Spinal cord (tissue), 10 donors: ENCODE results near the gene ZNF79. TPM values are rescaled to one million over a fixed set of nuclear protein-coding genes. Genes with fewer than 3 reads are reported as not detected.

Experiments used
- DNase-seq, 6 donors: peaks; one replicate each; pipeline versions ENCODE4 v3.0.0 to v3.0.0-alpha.2; 2013 to 2015; ENCODE audit warnings: low spot score in 6 of 6, low read depth in 4 of 6
- H3K27ac ChIP-seq: one replicate; pipeline ENCODE4 v1.5.1; 2013; ENCODE audit warnings: low read depth, low read length, control low read depth
- H3K27me3 ChIP-seq: one replicate; pipeline ENCODE4 v1.6.1; 2013; ENCODE audit warnings: low read length; ENCODE audit not compliant: control insufficient read depth, insufficient read depth
- H3K36me3 ChIP-seq: one replicate; pipeline ENCODE4 v1.6.1; 2013; ENCODE audit warnings: low read length; ENCODE audit not compliant: control insufficient read depth, insufficient read depth
- H3K4me1 ChIP-seq: one replicate; pipeline ENCODE4 v1.6.1; 2013; ENCODE audit warnings: low read length; ENCODE audit not compliant: control insufficient read depth, insufficient read depth
- H3K4me3 ChIP-seq: one replicate; pipeline ENCODE4 v1.5.1; 2013; ENCODE audit warnings: low read depth, low read length, control low read depth
- H3K9me3 ChIP-seq: one replicate; pipeline ENCODE4 v1.6.1; 2013; ENCODE audit warnings: low read length; ENCODE audit not compliant: control insufficient read depth, insufficient read depth
- WGBS: methylation state at CpG from one replicate; pipeline ENCODE4 v1.1.5; 2013; ENCODE audit warnings: missing lambda C conversion rate; ENCODE audit not compliant: insufficient coverage; 5-methylcytosine and 5-hydroxymethylcytosine counted together
- long read RNA-seq, 4 donors: transcript quantifications; one replicate each; lab custom pipeline, GENCODE V29; 2026
- polyA plus RNA-seq, 2 donors: library from polyadenylated mRNA; unstranded; fragments of 120-200 nt; gene quantifications; one replicate each; pipeline ENCODE4 v1.2.1, GENCODE V29; 2013; ENCODE audit not compliant: insufficient read length in 2 of 2
- total RNA-seq, 2 donors: library from RNA; depleted of rRNA in 1 of 2; stranded (reverse); fragments of 120-200 nt in 1 of 2; fragments of >200 nt in 1 of 2; gene quantifications; one replicate each; pipeline versions ENCODE4 v1.2.3 to v1.2.4, GENCODE V29; 2013 to 2014
- donor health status: healthy.

The ZNF79 gene
- total RNA-seq, result 10 to 100 TPM in 1 of 2 donors, 1 to 10 TPM in 1; 8.8 to 12.2 TPM
- 1 to 10 TPM; 5.3 to 6.1 TPM for polyA plus RNA-seq
- long read RNA-seq, donor 1, partial matches to known transcripts, result 4,300 of 4,400 reads
- long read RNA-seq, donor 1, other reads (novel, unspliced or antisense), result 100 of 4,400 reads
- long read RNA-seq, donor 2, partial matches to known transcripts, result 668 of 1,749 reads
- long read RNA-seq, donor 2, other reads (novel, unspliced or antisense), result 1,080 of 1,749 reads
- long read RNA-seq, donor 3, partial matches to known transcripts, result 2,163 of 2,239 reads
- long read RNA-seq, donor 3, other reads (novel, unspliced or antisense), result 74 of 2,239 reads
- long read RNA-seq, donor 4, partial matches to known transcripts, result 19,025 of 19,626 reads
- long read RNA-seq, donor 4, other reads (novel, unspliced or antisense), result 600 of 19,626 reads

DNA sequence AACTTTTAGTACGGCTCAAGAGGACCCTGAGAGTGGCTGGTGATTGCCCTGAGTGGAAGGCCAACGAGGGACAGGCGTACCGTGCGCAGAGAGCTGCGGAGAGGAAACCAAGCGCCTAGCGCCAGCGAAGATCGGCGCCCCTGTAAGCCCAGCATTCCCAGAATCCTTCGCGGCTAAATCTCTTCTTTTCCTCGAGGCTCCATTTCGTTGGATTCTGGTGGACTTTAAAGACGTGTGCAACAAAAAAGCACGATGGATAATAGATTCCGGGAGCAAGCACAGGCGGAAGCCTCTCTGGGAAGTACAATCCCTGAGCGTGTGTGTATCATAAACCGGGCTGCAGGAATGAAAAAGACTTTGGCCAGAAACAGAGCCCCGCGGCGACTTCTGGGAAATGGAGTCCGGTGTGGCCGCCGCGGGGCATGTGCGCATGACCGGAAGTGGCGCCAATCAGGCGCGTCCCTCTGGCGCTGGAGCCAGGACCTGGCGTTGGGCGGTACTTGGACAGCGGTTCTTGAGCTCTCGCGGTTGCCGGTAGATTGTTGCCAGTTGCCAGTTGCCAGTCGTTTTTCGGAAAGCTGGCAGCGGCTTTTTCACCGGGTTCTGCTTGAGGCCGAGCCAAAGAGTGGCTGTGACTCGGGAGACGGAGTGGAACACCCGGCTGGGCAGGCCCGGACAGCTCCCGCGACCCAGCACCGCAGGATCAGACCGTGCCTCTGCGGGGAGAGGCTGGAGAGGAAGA is at the start of gene ZNF79:
Gene ZNF79, plus strand, starts transcription at position 449 of the 742 bp plus-strand sequence. CDS start 406 bp downstream, outside the sequence.
- peak; percentile 84 to 98 (median 92) for DNase-seq
- Histone ChIP-seq H3K4me3 (peak within 1 kb of the TSS; percentile 98), H3K27me3 (no peaks in the 10 kb centered on the region), H3K27ac (peak within 1 kb of the TSS; percentile 98), H3K36me3 (peaks cover 8% of the 10 kb centered on the region), H3K9me3 (no peaks in the 10 kb centered on the region), H3K4me1 (peaks cover 29% of the 10 kb centered on the region)
- under 1% methylated on average over 54 of the region's 54 CpGs for WGBS

- Histone ChIP-seq H3K27me3 (no peaks in the 10 kb centered on the region), H3K4me3 (no peak overlapping the region), H3K36me3 (peaks cover 8% of the 10 kb centered on the region), H3K27ac (no peak overlapping the region), H3K9me3 (no peaks in the 10 kb centered on the region), H3K4me1 (peaks cover 12% of the 10 kb centered on the region)
- no CpG with 5 or more reads among the region's 3 CpGs for WGBS
- no peak for DNase-seq
Observed at GRCh38 chr9:127380479-127380878, 43.7 kb upstream of the ZNF79 start.

GRCh38 chr9:127382541-127382940 is 41.6 kb upstream of the ZNF79 start:
- 92% methylated on average over 2 of the region's 2 CpGs for WGBS

DNA sequence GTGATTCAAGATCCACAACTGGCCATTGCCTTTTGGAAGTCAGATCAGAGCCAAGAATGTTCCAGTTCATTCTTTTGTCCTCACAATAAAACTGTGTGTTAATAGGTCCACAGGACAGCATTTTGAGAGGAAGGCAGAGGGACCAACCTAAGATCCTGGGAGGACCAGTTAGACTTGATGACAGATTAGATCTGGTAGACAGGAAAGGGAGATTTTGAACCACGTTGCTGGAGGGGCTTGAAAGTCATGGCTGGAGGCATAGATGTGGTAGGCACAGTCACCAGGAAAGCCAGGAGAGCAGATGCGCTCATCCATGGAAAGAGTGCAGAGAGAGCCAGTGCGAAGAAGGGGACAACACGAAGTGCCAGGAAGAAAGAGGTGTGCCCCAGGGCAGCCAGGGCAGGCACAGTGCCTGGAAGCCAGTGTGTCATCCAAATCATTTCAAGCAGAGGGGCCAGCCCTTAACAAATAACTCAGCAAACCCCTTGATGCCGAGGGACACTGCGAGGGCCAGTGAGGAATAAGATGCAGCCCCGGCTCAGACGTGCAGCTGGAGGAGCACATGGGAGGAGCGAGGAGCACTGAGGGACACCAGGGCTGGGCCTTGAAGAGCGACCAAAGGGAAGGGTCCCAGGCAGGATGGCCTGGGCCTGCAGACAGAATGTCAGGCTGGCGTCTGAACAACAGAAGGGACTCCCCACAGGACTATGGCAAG is 40.0 kb upstream of the ZNF79 start:
- DNase-seq, result no peak
- Histone ChIP-seq H3K4me1 (peaks cover 23% of the 10 kb centered on the region), H3K9me3 (no peaks in the 10 kb centered on the region), H3K27ac (no peak overlapping the region), H3K4me3 (no peak overlapping the region), H3K36me3 (peaks cover 12% of the 10 kb centered on the region), H3K27me3 (no peaks in the 10 kb centered on the region)
- 87% methylated on average over 11 of the region's 11 CpGs for whole genome bisulfite sequencing

More at GRCh38 chr9:127382541-127382940, 41.6 kb upstream of the ZNF79 start:
- H3K9me3 ChIP-seq, result no peaks in the 10 kb centered on the region
- H3K4me3 ChIP-seq, result no peak overlapping the region
- no peaks in the 10 kb centered on the region for H3K27me3 ChIP-seq
- peaks cover 12% of the 10 kb centered on the region for H3K36me3 ChIP-seq
- DNase-seq, result no peak
- peaks cover 16% of the 10 kb centered on the region for H3K4me1 ChIP-seq
- no peak overlapping the region for H3K27ac ChIP-seq

DNA sequence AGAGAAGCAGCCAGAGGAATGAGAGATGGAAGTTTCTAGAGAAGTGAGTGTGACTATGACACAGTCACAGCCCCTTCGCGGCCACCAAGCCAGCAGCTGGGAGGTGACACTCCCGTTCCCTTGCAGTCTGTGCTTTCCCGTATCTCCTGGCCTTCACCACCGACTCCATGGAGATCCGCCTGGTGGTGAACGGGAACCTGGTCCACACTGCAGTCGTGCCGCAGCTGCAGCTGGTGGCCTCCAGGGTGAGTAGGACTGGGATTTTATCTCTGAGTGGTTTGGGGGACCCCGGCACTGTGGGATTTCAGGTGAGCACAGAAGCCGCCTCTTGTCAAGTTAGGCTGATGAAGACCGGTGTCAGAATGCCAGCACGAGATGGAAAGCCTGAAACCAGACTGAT is 39.3 kb upstream of the ZNF79 start:
- DNase-seq, result no peak
- Histone ChIP-seq H3K9me3 (no peaks in the 10 kb centered on the region), H3K4me1 (peaks cover 23% of the 10 kb centered on the region), H3K27ac (no peak overlapping the region), H3K27me3 (no peaks in the 10 kb centered on the region), H3K4me3 (no peak overlapping the region), H3K36me3 (peaks cover 16% of the 10 kb centered on the region)
- 76% methylated on average over 13 of the region's 13 CpGs for WGBS

DNA sequence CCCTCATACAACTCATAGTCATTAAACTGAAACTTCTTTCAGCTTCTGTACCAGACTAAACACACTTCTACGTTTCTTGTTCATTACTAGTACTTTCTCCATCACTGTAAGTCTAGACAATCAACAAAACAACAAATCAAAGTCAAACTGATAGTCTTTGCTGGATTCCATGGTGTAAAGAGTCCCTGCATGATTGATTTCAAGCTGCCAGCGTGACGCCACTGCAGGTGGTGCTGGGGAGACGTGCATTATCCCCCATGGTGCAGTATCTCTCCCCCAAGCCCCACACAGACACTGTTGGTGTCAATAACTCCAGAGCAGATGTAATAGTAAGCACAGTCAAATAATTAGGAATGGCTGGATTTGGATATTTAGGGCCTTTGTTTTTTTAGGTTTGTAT is 37.9 kb upstream of the ZNF79 start:
- no peaks in the 10 kb centered on the region for H3K27me3 ChIP-seq
- WGBS, result 42% methylated on average over 2 of the region's 4 CpGs
- peaks cover 23% of the 10 kb centered on the region for H3K4me1 ChIP-seq
- no peak overlapping the region for H3K4me3 ChIP-seq
- no peaks in the 10 kb centered on the region for H3K9me3 ChIP-seq
- H3K27ac ChIP-seq, result no peak overlapping the region
- peaks cover 22% of the 10 kb centered on the region for H3K36me3 ChIP-seq
- peak in 1 of 6 donors; percentile 53 for DNase-seq

GRCh38 chr9:127386981-127387380 is 37.2 kb upstream of the ZNF79 start:
- peaks cover 27% of the 10 kb centered on the region for H3K36me3 ChIP-seq
- no peak overlapping the region for H3K4me3 ChIP-seq
- WGBS, result 85% methylated on average over 5 of the region's 10 CpGs
- no peak overlapping the region for H3K27ac ChIP-seq
- H3K4me1 ChIP-seq, result peaks cover 23% of the 10 kb centered on the region
- H3K9me3 ChIP-seq, result no peaks in the 10 kb centered on the region
- no peaks in the 10 kb centered on the region for H3K27me3 ChIP-seq
- DNase-seq, result no peak

- peaks cover 23% of the 10 kb centered on the region for H3K4me1 ChIP-seq
- no peaks in the 10 kb centered on the region for H3K27me3 ChIP-seq
- H3K36me3 ChIP-seq, result peaks cover 39% of the 10 kb centered on the region
- no peak overlapping the region for H3K4me3 ChIP-seq
- H3K27ac ChIP-seq, result peak overlapping the region; percentile 70
- DNase-seq, result peak in 2 of 6 donors; percentile 65 to 89
- 39% methylated on average over 7 of the region's 10 CpGs for WGBS
- H3K9me3 ChIP-seq, result no peaks in the 10 kb centered on the region
Observed at GRCh38 chr9:127388037-127388855, 35.9 kb upstream of the ZNF79 start.

GRCh38 chr9:127388856-127389238 is 35.3 kb upstream of the ZNF79 start:
- Histone ChIP-seq H3K27me3 (no peaks in the 10 kb centered on the region), H3K36me3 (peaks cover 39% of the 10 kb centered on the region), H3K27ac (peak overlapping the region; percentile 70), H3K4me3 (no peak overlapping the region), H3K4me1 (peaks cover 23% of the 10 kb centered on the region), H3K9me3 (no peaks in the 10 kb centered on the region)
- 21% methylated on average over 6 of the region's 6 CpGs for WGBS
- DNase-seq, result peak in 2 of 6 donors; percentile 27 to 33
